Astrocyte (in vitro differentiated cells and primary cell): ENCODE results near the gene RNF212. TPM values are rescaled to one million over a fixed set of nuclear protein-coding genes. Genes with fewer than 3 reads are reported as not detected.

Source experiments
- DNase-seq: peaks from one replicate; pipeline ENCODE4 v3.0.0-alpha.2; 2010; ENCODE audit warnings: low read depth
- FAIRE-seq: peaks from 2 replicates; lab custom pipeline; 2011; peaks lifted over from hg19 to GRCh38; lab: Jason Lieb, UNC
- H2AFZ ChIP-seq: 2 replicates; pipeline ENCODE4 v1.6.0; 2012; ENCODE audit warnings: low read depth, low read length, inconsistent platforms
- H3K27ac ChIP-seq: 2 replicates; pipeline ENCODE4 v1.5.1; 2011; ENCODE audit warnings: low read depth, low read length, inconsistent platforms
- H3K27me3 ChIP-seq: 2 replicates; pipeline ENCODE4 v1.6.0; 2011; ENCODE audit warnings: low read length, inconsistent platforms; ENCODE audit not compliant: insufficient read depth
- H3K36me3 ChIP-seq: 2 replicates; pipeline ENCODE4 v1.5.1; 2011; ENCODE audit warnings: low read length, inconsistent platforms; ENCODE audit not compliant: insufficient read depth
- H3K4me1 ChIP-seq: 2 replicates; pipeline ENCODE4 v1.5.1; 2011; ENCODE audit warnings: low read length, inconsistent platforms; ENCODE audit not compliant: insufficient read depth
- H3K4me2 ChIP-seq: 2 replicates; pipeline ENCODE4 v1.6.0; 2012; ENCODE audit warnings: low read length, inconsistent platforms
- H3K4me3 ChIP-seq: 2 replicates; pipeline ENCODE4 v1.5.1; 2011; ENCODE audit warnings: low read depth, mild to moderate bottlenecking, low read length, inconsistent platforms; ENCODE audit not compliant: insufficient read depth
- H3K79me2 ChIP-seq: 2 replicates; pipeline ENCODE4 v1.6.0; 2012; ENCODE audit warnings: mild to moderate bottlenecking, low read length, inconsistent platforms; ENCODE audit not compliant: insufficient read depth
- H3K9ac ChIP-seq: 2 replicates; pipeline ENCODE4 v1.6.0; 2012; ENCODE audit warnings: mild to moderate bottlenecking, low read length, inconsistent platforms
- H3K9me3 ChIP-seq: 2 replicates; pipeline ENCODE4 v1.5.1; 2012; ENCODE audit warnings: low read depth, mild to moderate bottlenecking, low read length, inconsistent platforms; ENCODE audit not compliant: insufficient read depth
- H4K20me1 ChIP-seq: 2 replicates; pipeline ENCODE4 v1.6.0; 2012; ENCODE audit warnings: low read length, inconsistent platforms; ENCODE audit not compliant: insufficient read depth
- H3K27ac Mint-ChIP-seq: one replicate; pipeline ENCODE4 v1.8.0; 2021; ENCODE audit warnings: mild to moderate bottlenecking, mixed read lengths; ENCODE audit not compliant: unreplicated experiment
- H3K27me3 Mint-ChIP-seq: one replicate; pipeline ENCODE4 v1.8.0; 2021; ENCODE audit warnings: low read depth, mixed read lengths; ENCODE audit not compliant: unreplicated experiment
- H3K36me3 Mint-ChIP-seq: one replicate; pipeline ENCODE4 v1.8.0; 2021; ENCODE audit warnings: low read depth, mixed read lengths; ENCODE audit not compliant: unreplicated experiment
- H3K4me1 Mint-ChIP-seq: one replicate; pipeline ENCODE4 v1.8.0; 2021; ENCODE audit warnings: low read depth, mixed read lengths; ENCODE audit not compliant: unreplicated experiment
- H3K4me3 Mint-ChIP-seq: one replicate; pipeline ENCODE4 v1.8.0; 2021; ENCODE audit warnings: mild to moderate bottlenecking, moderate library complexity, mixed read lengths; ENCODE audit not compliant: unreplicated experiment
- H3K9me3 Mint-ChIP-seq: one replicate; pipeline ENCODE4 v1.8.0; 2021; ENCODE audit warnings: mild to moderate bottlenecking, mixed read lengths; ENCODE audit not compliant: unreplicated experiment
- EZH2 ChIP-seq: IDR thresholded peaks from 2 replicates; pipeline ENCODE4 v1.6.1; 2012; ENCODE audit warnings: mild to moderate bottlenecking, low read length, inconsistent platforms; ENCODE audit not compliant: insufficient read depth
- total RNA-seq: library from RNA; stranded (reverse); gene quantifications from 2 replicates; pipeline ENCODE4 v1.2.1, GENCODE V29; 2021
- TF ChIP-seq, protein P1 (sequence below): IDR thresholded peaks from 2 replicates; pipeline ENCODE4 v1.5.1; 2011; ENCODE audit warnings: low read depth, mild to moderate bottlenecking, inconsistent platforms, low read length, moderate library complexity; ENCODE audit not compliant: insufficient read depth

The RNF212 gene
- total RNA-seq, 1 donor from 2014 or later, result 2.2 TPM

- Mint-ChIP-seq H3K4me1 (peaks cover 3% of the 10 kb centered on the region), H3K4me3 (no peak overlapping the region), H3K27me3 (no peaks in the 10 kb centered on the region), H3K36me3 (no peaks in the 10 kb centered on the region), H3K9me3 (peaks cover 2% of the 10 kb centered on the region), H3K27ac (no peak overlapping the region)
- peaks cover 10% of the 10 kb centered on the region for H3K36me3 ChIP-seq
- H3K27me3 ChIP-seq, result no peaks in the 10 kb centered on the region
- no peak overlapping the region for H3K27ac ChIP-seq
- no peak overlapping the region for H3K4me3 ChIP-seq
- FAIRE-seq (no peak), DNase-seq (no peak)
- H3K9me3 ChIP-seq, result no peaks in the 10 kb centered on the region
- no peak overlapping the region for H3K9ac ChIP-seq
- H4K20me1 ChIP-seq, result peaks cover 26% of the 10 kb centered on the region
- H3K79me2 ChIP-seq, result peaks cover 20% of the 10 kb centered on the region
- no peak overlapping the region for H2AFZ ChIP-seq
- TF ChIP-seq, protein P1, sequence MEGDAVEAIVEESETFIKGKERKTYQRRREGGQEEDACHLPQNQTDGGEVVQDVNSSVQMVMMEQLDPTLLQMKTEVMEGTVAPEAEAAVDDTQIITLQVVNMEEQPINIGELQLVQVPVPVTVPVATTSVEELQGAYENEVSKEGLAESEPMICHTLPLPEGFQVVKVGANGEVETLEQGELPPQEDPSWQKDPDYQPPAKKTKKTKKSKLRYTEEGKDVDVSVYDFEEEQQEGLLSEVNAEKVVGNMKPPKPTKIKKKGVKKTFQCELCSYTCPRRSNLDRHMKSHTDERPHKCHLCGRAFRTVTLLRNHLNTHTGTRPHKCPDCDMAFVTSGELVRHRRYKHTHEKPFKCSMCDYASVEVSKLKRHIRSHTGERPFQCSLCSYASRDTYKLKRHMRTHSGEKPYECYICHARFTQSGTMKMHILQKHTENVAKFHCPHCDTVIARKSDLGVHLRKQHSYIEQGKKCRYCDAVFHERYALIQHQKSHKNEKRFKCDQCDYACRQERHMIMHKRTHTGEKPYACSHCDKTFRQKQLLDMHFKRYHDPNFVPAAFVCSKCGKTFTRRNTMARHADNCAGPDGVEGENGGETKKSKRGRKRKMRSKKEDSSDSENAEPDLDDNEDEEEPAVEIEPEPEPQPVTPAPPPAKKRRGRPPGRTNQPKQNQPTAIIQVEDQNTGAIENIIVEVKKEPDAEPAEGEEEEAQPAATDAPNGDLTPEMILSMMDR, result no peak
- no peak for TF ChIP-seq EZH2
- no peak overlapping the region for H3K4me2 ChIP-seq
- H3K4me1 ChIP-seq, result peaks cover 21% of the 10 kb centered on the region
These were observed 90.2 kb downstream of the RNF212 start for GRCh38 chr4:1023075-1023640.

DNA sequence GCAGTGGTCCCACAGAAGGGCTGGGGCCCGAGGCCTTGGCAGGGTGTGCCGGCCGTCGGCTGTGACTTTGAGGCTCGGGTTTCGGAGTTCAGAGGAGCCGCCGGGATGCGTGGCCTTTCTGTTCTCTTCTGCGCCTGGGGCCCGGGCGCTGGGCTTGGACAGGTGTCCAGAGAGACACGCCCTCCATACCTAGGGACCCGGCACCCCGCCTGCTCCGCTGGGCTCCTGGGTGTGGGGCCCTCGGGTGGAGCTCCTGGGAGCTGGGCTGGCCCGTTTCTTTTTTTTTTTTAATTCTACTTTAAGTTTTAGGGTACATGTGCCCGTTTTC is 90.7 kb downstream of the RNF212 start:
- TF ChIP-seq, protein P1, result no peak
- no peak for TF ChIP-seq EZH2
- no peak for FAIRE-seq

GRCh38 chr4:1022051-1022738 is 91.2 kb downstream of the RNF212 start:
- Histone ChIP-seq H3K36me3 (peaks cover 10% of the 10 kb centered on the region), H2AFZ (no peak overlapping the region), H3K9ac (no peak overlapping the region), H3K27me3 (no peaks in the 10 kb centered on the region), H4K20me1 (peaks cover 36% of the 10 kb centered on the region), H3K4me2 (no peak overlapping the region), H3K27ac (no peak overlapping the region), H3K4me1 (peaks cover 26% of the 10 kb centered on the region), H3K79me2 (peaks cover 30% of the 10 kb centered on the region), H3K9me3 (no peaks in the 10 kb centered on the region), H3K4me3 (no peak overlapping the region)
- Mint-ChIP-seq H3K4me1 (peaks cover 3% of the 10 kb centered on the region), H3K4me3 (no peak overlapping the region), H3K9me3 (peaks cover 2% of the 10 kb centered on the region), H3K27ac (no peak overlapping the region), H3K27me3 (no peaks in the 10 kb centered on the region), H3K36me3 (no peaks in the 10 kb centered on the region)
- DNase-seq (no peak), FAIRE-seq (no peak)
- TF ChIP-seq, protein P1, result no peak
- no peak for TF ChIP-seq EZH2

More for the DNA sequence above, 90.7 kb downstream of the RNF212 start:
- no peak for DNase-seq
- no peak overlapping the region for H3K4me3 ChIP-seq
- H3K9ac ChIP-seq, result no peak overlapping the region
- H3K27me3 ChIP-seq, result no peaks in the 10 kb centered on the region
- H3K4me1 ChIP-seq, result peaks cover 26% of the 10 kb centered on the region
- H3K27ac ChIP-seq, result no peak overlapping the region
- H2AFZ ChIP-seq, result no peak overlapping the region
- Mint-ChIP-seq H3K36me3 (no peaks in the 10 kb centered on the region), H3K27ac (no peak overlapping the region), H3K4me3 (no peak overlapping the region), H3K4me1 (peaks cover 3% of the 10 kb centered on the region), H3K27me3 (no peaks in the 10 kb centered on the region), H3K9me3 (peaks cover 2% of the 10 kb centered on the region)
- peaks cover 30% of the 10 kb centered on the region for H4K20me1 ChIP-seq
- H3K9me3 ChIP-seq, result no peaks in the 10 kb centered on the region
- peaks cover 25% of the 10 kb centered on the region for H3K79me2 ChIP-seq
- no peak overlapping the region for H3K4me2 ChIP-seq
- H3K36me3 ChIP-seq, result peaks cover 10% of the 10 kb centered on the region
